ENCODE measurements around the gene SLC9A3.

The SLC9A3 gene

GRCh38 chr5:554284-554988 is 30.2 kb upstream of the SLC9A3 start:
- no peak for DNase-seq

GRCh38 chr5:553874-554273 is 29.6 kb upstream of the SLC9A3 start:
- DNase-seq: no peak

GRCh38 chr5:551406-551805 is 27.2 kb upstream of the SLC9A3 start:
- DNase-seq: no peak

GRCh38 chr5:549229-549628 is 25.0 kb upstream of the SLC9A3 start:
- DNase-seq: no peak

GRCh38 chr5:548256-548655 is 24.0 kb upstream of the SLC9A3 start:
- DNase-seq: no peak

GRCh38 chr5:547086-547924 is 23.1 kb upstream of the SLC9A3 start:
- no peak for DNase-seq

- no peak for DNase-seq
These were observed 22.2 kb upstream of the SLC9A3 start for GRCh38 chr5:546376-546908.

GRCh38 chr5:545641-546375 is 21.6 kb upstream of the SLC9A3 start:
- no peak for DNase-seq

GRCh38 chr5:544675-545355 is 20.6 kb upstream of the SLC9A3 start:
- DNase-seq: no peak

- DNase-seq: peak; percentile 64
These were observed 19.8 kb upstream of the SLC9A3 start for GRCh38 chr5:543755-544674.

- DNase-seq: no peak
These were observed 19.1 kb upstream of the SLC9A3 start for GRCh38 chr5:543351-543750.

- DNase-seq: no peak
These were observed 18.4 kb upstream of the SLC9A3 start for GRCh38 chr5:542319-543311.

- no peak for DNase-seq
These were observed 17.5 kb upstream of the SLC9A3 start for GRCh38 chr5:541539-542318.

GRCh38 chr5:540906-541538 is 16.8 kb upstream of the SLC9A3 start:
- DNase-seq: no peak

- no peak for DNase-seq
These were observed 16.0 kb upstream of the SLC9A3 start for GRCh38 chr5:540071-540905.

- no peak for DNase-seq
These were observed 15.3 kb upstream of the SLC9A3 start for GRCh38 chr5:539469-540070.

GRCh38 chr5:538801-539468 is 14.7 kb upstream of the SLC9A3 start:
- DNase-seq: no peak

All from GDM1 (cell line).